22Rv1 (cell line): ENCODE data around the gene ADRA2A.

Source experiments
- ZFX ChIP-seq: fragments of 450-650 bp; IDR thresholded peaks from 2 replicates; pipeline ENCODE4 v1.6.1; 2017; ENCODE audit warnings: antibody characterized with exemption, borderline replicate concordance
- TF ChIP-seq, protein P1 (sequence below): fragments of 450-650 bp; IDR thresholded peaks from 2 replicates; pipeline ENCODE4 v1.5.1; 2017; ENCODE audit warnings: mild to moderate bottlenecking

DNA sequence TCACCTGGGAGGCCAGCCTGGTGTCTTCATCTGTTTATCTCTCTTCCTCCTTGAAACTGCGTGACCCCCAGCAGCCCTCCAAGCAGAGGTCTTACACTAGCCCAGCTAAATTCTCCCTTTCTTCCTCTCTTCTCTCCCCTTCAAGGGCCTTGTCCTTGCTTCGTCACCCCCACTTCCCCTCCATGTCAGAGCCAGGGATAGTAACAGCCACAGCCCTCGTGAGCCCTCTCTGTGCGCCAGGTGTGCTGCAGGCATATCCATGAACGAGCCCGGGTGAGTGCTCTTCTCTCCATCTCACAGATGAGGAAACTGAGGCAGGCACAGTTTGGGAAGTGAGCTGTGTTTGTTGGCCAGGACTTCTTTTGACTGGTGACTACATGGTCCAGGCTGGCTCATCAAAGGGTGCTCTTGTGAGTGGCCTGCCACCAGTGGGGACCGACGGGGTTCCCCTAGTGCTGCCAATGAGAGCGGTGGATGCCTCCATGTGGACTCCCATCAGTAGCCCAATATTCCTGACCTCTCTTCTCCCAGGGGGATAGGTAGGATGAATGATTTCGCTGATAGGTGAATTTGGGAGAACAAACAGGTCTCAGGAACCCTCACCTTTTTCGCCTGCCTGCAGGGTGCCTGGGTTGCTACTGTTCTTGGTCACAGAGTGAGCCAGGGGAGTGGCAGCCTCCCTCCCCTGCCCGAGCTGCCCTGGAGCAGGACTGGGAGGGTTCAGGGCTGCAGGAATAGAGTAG is 38.1 kb downstream of the ADRA2A start:
- TF ChIP-seq, protein P1, sequence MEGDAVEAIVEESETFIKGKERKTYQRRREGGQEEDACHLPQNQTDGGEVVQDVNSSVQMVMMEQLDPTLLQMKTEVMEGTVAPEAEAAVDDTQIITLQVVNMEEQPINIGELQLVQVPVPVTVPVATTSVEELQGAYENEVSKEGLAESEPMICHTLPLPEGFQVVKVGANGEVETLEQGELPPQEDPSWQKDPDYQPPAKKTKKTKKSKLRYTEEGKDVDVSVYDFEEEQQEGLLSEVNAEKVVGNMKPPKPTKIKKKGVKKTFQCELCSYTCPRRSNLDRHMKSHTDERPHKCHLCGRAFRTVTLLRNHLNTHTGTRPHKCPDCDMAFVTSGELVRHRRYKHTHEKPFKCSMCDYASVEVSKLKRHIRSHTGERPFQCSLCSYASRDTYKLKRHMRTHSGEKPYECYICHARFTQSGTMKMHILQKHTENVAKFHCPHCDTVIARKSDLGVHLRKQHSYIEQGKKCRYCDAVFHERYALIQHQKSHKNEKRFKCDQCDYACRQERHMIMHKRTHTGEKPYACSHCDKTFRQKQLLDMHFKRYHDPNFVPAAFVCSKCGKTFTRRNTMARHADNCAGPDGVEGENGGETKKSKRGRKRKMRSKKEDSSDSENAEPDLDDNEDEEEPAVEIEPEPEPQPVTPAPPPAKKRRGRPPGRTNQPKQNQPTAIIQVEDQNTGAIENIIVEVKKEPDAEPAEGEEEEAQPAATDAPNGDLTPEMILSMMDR, result no peak
- TF ChIP-seq ZFX, result no peak
